Fibroblast of pulmonary artery (primary cell): Measurements from ENCODE around the gene UBAP2.

Experiments used
- DNase-seq: peaks from one replicate; pipeline ENCODE4 v3.0.0-alpha.2; 2010; ENCODE audit warnings: low read depth
- H3K4me3 ChIP-seq: replicated peaks from 2 replicates; pipeline ENCODE4 v1.5.1; 2011; ENCODE audit warnings: low read depth, mild to moderate bottlenecking, control low read depth, low read length, moderate library complexity
- CTCF ChIP-seq: IDR thresholded peaks from 2 replicates; pipeline ENCODE4 v1.5.1; 2011; ENCODE audit warnings: mild to moderate bottlenecking, control low read depth, low read length, inconsistent platforms; ENCODE audit errors: missing control alignments

UBAP2 gene

GRCh38 chr9:34072410-34072809 is 23.7 kb upstream of the UBAP2 start:
- H3K4me3 ChIP-seq = no peak overlapping the region
- DNase-seq = no peak
- TF ChIP-seq CTCF = no peak

- no peak overlapping the region for H3K4me3 ChIP-seq
- TF ChIP-seq CTCF = no peak
- no peak for DNase-seq
Measured at GRCh38 chr9:34070606-34071324, 22.1 kb upstream of the UBAP2 start.

GRCh38 chr9:34069831-34070230 is 21.1 kb upstream of the UBAP2 start:
- no peak for DNase-seq
- H3K4me3 ChIP-seq = no peak overlapping the region
- no peak for TF ChIP-seq CTCF

GRCh38 chr9:34065541-34065940 is 16.9 kb upstream of the UBAP2 start:
- DNase-seq = no peak
- TF ChIP-seq CTCF = no peak
- H3K4me3 ChIP-seq = no peak overlapping the region

DNA sequence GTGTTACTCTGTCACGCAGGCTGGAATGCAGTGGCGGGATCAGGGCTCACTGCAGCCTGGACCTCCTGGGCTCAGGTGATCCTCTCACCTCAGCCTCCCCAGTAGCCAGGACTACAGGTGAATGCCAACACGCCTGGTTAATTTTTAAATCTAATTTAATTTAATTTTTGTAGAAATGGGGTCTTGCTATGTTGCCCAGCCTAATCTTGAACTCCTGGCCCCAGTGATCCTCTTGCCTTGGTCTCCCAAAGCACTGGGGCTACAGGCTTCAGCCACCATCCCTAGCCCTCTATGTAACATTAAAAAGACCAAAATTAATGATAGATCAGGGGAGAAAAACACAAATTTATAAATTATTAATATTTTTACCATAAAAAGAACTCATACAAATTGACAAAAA is 11.3 kb upstream of the UBAP2 start:
- no peak for DNase-seq

DNA sequence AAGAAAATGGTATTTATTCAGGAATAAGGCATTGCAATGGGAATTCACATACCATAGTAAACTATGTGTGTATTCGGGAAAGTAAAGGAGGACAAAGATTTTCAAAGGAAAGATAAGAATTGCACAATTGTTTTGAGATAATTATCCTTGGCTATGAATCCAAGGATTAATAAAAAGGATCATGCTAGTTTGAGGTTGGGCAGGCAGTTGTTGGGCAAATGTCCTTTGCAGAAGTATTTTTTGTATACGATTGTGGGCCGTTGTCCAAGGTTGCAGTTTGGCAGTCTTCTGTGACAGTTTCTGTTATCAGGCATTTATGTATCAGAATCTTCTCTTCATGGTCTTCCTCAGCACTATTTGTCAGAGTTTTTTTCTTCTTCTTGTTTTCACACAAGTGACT is 10.6 kb upstream of the UBAP2 start:
- no peak for TF ChIP-seq CTCF
- H3K4me3 ChIP-seq = no peak overlapping the region

More for the DNA sequence above, 11.3 kb upstream of the UBAP2 start:
- TF ChIP-seq CTCF = no peak
- no peak overlapping the region for H3K4me3 ChIP-seq

More for the DNA sequence above, 10.6 kb upstream of the UBAP2 start:
- no peak for DNase-seq
